SK-N-SH treated with all-trans-retinoic acid at 6 μM for 48 hours (cell line): ENCODE data around the gene NRAP.

Experiments used
- ATAC-seq: fragments of 200-7000 bp; cut with Tn5 transposase; 3 replicates; pipeline ENCODE4 v1.9.1; 2020; ENCODE audit warnings: mild to moderate bottlenecking, moderate library complexity
- BACH2 ChIP-seq: fragments of 250-450 bp; sonication (Bioruptor Pico); IDR thresholded peaks from 2 replicates; pipeline ENCODE4 v1.9.0; 2021; ENCODE audit warnings: mild to moderate bottlenecking, borderline replicate concordance
- CSDC2 ChIP-seq: fragments of 250-450 bp; sonication (Bioruptor Pico); IDR thresholded peaks from 2 replicates; pipeline ENCODE4 v1.5.0; 2020; ENCODE audit warnings: mild to moderate bottlenecking, moderate library complexity
- OSR1 ChIP-seq: fragments of 250-450 bp; sonication (Bioruptor Pico); IDR thresholded peaks from 2 replicates; pipeline ENCODE4 v1.8.0; 2022; ENCODE audit warnings: moderate library complexity, mild to moderate bottlenecking, inconsistent platforms
- SNAI2 ChIP-seq: fragments of 250-450 bp; sonication (Bioruptor Pico); IDR thresholded peaks from 2 replicates; pipeline ENCODE4 v1.5.0; 2020; ENCODE audit warnings: mild to moderate bottlenecking, moderate library complexity
- TOX ChIP-seq: fragments of 250-450 bp; sonication (Bioruptor Pico); IDR thresholded peaks from 2 replicates; pipeline ENCODE4 v1.8.0; 2021; ENCODE audit warnings: mild to moderate bottlenecking, moderate library complexity, borderline replicate concordance
- ZNF8 ChIP-seq: fragments of 450-650 bp; formaldehyde crosslinking; IDR thresholded peaks from 2 replicates; pipeline ENCODE4 v1.5.0; 2020; ENCODE audit warnings: mild to moderate bottlenecking, moderate library complexity
- TF ChIP-seq, protein P1 (sequence below): fragments of 250-450 bp; sonication (Bioruptor Pico); IDR thresholded peaks from 2 replicates; pipeline ENCODE4 v1.8.0; 2021; ENCODE audit warnings: low read depth, mild to moderate bottlenecking, moderate library complexity, borderline replicate concordance
- TF ChIP-seq, protein P2 (sequence below): fragments of 250-450 bp; sonication (Bioruptor Pico); IDR thresholded peaks from 2 replicates; pipeline ENCODE4 v1.5.0; 2020; ENCODE audit warnings: mild to moderate bottlenecking, moderate library complexity

The NRAP gene

DNA sequence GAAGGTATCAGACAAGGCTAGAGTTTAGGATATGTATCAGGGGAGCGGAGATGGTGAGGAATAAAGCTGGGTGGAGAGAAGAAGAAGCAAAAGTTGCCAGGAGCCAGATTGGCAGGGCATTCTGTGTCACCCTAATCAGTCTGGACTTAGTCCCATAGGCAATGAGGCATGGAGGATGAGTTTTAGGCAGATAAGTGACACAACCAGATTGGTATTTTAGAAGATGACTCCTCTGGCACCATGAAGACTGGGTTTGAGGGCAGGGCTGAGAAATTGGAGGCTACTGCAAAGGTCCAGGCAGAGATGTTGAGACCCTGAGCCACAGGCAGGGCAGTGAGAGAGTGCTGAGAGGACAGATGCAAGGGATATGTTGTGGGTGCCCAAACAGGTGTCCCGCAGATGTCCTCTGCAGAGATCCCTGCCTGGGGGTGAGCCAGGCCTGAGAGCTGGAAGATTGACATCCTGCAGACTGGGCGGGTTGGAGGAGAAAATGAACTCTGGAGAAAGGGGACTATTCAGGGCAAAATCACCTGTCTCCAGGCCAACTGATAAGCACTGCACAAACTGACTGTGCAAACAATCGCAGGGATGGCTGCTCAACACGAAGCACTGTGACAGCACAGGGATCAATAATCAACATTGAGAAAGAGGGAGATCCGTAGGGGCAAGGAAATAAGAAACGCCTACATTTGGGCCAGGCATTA lies 122.8 kb downstream of the NRAP start (continued):
- TF ChIP-seq, protein P1, sequence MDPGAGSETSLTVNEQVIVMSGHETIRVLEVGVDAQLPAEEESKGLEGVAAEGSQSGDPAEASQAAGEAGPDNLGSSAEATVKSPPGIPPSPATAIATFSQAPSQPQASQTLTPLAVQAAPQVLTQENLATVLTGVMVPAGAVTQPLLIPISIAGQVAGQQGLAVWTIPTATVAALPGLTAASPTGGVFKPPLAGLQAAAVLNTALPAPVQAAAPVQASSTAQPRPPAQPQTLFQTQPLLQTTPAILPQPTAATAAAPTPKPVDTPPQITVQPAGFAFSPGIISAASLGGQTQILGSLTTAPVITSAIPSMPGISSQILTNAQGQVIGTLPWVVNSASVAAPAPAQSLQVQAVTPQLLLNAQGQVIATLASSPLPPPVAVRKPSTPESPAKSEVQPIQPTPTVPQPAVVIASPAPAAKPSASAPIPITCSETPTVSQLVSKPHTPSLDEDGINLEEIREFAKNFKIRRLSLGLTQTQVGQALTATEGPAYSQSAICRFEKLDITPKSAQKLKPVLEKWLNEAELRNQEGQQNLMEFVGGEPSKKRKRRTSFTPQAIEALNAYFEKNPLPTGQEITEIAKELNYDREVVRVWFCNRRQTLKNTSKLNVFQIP (CRISPR knock-in tag) = no peak
- TF ChIP-seq, all 23 proteins: peak for 0

DNA sequence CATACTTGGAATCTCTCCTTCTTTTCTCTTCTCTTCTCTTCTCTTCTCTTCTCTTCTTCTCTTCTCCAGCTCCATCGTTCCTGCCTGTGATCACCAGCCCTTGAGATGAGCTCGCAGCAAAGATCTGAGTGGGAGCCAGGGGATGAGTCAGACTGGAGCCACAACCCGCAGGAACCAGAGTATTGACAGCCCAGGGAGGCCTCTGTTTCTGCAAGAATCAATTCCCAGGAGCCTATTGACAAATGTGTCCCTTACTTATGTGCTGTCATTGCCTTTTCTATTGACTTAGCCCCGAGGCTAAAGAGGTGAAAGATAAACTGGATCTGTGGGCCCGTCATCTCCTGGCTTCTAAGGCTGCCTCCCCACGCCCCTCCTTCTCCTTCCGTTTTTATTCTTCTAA lies 124.1 kb downstream of the NRAP start:
- TF ChIP-seq SNAI2 (CRISPR knock-in tag) (no peak), BACH2 (CRISPR knock-in tag) (no peak), ZNF8 (CRISPR knock-in tag) (no peak), TOX (CRISPR knock-in tag) (no peak), OSR1 (CRISPR knock-in tag) (no peak), CSDC2 (CRISPR knock-in tag) (no peak)
- TF ChIP-seq, protein P2, sequence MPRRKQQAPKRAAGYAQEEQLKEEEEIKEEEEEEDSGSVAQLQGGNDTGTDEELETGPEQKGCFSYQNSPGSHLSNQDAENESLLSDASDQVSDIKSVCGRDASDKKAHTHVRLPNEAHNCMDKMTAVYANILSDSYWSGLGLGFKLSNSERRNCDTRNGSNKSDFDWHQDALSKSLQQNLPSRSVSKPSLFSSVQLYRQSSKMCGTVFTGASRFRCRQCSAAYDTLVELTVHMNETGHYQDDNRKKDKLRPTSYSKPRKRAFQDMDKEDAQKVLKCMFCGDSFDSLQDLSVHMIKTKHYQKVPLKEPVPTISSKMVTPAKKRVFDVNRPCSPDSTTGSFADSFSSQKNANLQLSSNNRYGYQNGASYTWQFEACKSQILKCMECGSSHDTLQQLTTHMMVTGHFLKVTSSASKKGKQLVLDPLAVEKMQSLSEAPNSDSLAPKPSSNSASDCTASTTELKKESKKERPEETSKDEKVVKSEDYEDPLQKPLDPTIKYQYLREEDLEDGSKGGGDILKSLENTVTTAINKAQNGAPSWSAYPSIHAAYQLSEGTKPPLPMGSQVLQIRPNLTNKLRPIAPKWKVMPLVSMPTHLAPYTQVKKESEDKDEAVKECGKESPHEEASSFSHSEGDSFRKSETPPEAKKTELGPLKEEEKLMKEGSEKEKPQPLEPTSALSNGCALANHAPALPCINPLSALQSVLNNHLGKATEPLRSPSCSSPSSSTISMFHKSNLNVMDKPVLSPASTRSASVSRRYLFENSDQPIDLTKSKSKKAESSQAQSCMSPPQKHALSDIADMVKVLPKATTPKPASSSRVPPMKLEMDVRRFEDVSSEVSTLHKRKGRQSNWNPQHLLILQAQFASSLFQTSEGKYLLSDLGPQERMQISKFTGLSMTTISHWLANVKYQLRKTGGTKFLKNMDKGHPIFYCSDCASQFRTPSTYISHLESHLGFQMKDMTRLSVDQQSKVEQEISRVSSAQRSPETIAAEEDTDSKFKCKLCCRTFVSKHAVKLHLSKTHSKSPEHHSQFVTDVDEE = no peak
- peak; percentile 90 for ATAC-seq
